NCI-H2107 (cell line): ENCODE results near the gene HIPK2.

ENCODE experiments used
- DNase-seq: peaks from one replicate; lab custom pipeline; 2025; lab: John Stamatoyannopoulos, UW

HIPK2 gene

DNA sequence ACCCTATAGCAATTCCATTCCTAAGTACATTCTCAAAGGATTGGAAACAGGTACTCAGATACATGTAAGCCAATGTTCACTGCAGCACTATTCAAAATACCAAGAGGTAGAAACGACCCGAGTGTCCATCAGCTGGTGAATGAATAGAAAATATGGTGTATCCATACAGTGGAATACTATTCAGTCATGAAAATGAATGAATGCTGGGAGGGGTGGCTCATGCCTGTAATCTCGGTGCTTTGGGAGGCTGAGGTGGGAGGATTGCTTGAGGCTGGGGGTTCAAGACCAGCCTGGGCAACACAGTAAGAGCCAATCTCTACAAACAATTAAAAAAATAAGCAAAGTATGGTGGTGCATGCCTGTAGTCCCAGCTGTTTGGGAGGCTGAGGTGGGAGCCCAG lies 191.5 kb downstream of the HIPK2 start:
- DNase-seq, result no peak

DNA sequence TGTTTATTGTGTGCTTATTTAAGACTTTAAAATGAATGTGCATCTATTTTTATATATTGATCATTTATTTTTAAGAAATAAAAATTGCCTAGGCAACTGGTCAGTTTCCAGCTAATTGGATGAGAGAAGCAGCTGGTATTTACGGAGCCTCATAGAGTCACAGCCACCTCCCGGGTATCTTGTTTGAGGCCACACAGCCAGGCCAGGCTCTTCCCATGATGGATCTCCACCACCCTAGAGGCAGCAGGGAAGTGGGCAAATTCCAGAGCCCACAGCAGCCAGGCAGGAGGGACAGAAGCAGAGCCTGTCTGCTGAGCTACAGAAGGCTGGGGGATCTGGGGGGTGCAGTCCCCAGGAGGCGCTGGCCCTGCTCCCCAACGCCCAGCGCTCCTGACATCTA lies 192.8 kb downstream of the HIPK2 start:
- DNase-seq, result no peak

DNA sequence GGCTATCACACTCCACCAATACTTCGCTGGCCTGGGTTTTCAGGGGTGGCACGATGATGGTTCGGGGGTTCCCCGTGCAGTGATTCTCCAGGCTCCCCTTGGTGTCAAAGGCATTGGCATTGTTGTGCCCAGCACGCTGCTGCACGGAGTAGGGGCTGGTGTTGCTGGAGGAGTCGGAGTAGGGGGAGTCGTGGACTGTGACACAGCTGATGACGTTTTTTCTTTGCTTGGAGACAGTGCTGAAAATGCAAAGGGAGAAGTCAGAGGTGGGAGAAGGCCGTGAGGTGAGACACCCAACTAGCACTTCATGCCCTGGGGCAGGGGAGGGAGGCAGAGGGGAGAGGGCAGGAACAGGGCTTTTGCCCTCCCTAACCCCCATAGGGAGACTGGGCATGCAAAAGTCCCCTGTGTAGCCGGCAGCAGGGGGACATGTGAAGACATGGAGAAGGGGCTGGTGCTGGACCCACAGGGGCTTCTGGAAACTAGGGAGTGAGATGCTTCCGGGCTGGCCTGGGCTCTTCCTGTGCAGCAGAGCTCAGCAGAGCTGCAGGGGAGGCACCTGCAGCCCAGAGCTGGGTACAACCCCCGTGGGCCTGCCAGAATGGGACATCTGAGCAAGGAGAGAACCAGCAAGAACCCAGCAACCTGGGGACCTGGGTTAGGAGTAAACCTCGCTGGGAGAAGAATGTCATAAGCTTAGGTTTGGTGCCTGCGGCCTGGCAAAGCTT lies 193.8 kb downstream of the HIPK2 start:
- no peak for DNase-seq

DNA sequence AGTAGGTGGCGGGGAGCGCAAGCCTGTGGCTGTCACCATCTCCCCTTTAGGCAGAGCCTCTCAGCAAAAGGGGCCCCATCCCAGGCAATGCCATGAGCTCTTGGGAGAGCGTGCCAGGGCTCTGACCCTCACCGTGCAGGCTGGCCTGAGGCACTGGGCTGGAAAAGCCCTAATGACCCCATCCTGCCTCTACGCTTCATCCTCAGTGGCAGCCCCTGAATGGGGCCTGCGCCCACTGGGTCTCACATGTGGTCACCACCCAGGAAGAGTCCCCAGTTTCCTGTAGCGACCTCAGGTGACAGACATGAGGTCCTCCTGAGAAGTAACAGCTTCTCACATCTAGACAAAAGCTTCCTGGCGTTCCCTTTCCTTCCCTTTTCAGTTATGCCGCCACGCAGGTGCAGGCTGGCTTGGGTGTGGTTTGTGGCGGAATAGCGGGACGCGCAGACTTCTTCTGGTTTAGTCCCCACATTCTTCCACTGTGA lies 195.1 kb downstream of the HIPK2 start:
- DNase-seq, result no peak

- no peak for DNase-seq
Observed at GRCh38 chr7:139582130-139582650, 195.6 kb downstream of the HIPK2 start.

DNA sequence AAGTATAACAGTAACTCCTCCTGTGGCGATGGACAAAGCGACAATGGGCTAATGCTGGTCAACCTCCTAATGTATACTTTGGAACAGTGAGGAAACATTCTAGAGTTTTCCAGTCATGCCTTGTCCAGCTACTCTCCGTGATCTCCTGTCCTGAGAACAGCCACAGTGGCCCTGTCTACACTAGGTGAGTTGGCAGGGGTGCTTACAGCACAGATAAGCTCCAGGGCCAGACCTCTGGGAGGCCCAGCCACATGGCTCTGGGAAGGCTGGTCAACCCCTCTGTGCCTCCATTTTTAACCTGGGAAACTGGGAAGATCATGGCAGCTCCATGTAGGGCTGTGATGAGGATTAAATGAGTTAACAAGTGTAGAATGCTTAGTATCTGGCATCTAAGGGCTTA lies 197.4 kb downstream of the HIPK2 start:
- DNase-seq, result no peak

DNA sequence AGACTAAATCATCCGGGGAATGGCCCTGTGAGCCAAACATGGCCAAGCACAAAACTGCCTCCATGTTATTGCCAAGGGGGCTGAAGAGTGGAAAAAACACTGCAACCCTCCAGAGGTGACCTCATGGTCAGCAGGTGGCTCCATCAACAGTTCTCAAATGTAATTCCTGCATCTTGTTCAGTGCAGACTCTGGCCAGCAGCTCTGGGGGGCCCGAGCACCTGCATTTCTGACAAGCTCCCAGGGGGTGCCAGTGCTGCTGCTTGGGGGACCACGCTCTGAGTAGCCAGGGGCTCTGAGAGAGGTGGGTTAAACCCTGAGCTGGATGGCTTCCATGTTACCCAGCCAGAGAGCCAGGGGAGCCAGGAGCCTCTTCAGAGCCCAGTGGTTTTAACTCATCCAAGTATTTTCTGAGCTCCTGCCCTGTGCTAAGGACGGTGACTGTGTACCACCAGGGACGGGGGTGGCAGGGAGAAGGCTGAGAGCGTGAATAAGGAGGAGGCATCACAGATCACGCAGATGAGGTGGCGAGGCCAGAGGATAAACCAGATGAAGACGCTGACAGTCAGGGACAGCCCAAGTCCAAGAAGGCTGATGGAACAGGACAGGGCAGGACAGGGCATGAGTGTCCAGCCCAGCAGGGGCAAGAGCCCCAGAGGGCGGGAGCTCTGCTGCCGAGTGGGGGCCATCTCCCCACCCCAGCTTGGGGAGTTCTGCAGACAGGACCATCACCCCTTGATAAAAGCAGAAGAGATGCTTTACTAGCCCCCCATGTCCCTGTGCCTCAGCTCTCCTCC lies 201.4 kb downstream of the HIPK2 start:
- DNase-seq, result no peak

DNA sequence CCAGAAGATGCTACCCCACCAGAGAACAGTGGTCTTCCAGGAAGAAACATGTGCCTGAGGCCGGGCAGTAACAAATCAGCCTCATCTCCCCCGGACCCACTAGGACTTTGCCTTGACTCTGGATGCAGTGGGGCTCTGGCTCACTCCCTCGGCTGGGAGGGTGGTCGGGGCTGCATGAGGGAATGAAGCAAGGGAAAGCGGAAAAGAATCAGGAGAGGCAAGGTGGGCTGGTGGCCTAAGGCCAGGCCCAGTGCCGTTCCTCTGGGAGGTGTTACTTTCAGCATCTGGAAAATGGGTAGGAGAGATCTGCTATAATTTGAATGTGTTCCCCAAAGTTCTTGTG lies 202.5 kb downstream of the HIPK2 start:
- DNase-seq, result no peak

DNA sequence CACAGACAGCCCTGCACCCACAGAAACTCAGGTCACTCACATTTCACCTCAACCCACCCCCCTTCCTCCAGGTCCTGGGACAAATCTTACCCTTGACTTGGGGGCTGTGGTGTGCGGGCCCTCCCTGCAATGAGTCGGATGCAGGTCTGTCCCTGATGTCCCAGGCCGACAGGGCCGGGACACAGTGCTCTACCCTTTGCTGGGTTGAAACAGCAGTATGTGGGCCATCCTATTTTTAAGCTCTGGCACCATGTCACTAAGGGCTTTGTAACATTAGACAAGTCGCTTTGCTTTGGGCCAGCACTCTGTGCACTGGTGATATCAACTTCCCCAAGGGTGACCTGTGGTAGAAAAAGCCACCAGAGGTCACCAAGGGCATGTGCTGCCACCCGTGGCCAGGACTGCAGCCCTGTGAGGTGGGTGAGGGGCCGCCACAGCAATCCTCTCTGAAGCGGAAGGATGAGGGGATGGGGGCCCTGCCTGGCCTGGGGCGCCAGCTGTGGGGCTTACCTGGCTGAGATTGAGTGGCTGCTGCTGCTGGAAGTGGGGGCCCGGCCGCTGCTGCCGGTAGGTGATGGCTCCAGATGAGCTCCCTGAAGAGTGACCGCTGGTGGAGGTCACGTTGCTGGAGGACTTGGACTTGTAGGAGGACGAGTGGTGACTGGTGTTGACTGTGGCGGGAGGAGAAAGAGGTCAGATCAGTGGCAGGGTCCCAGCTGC lies 203.0 kb downstream of the HIPK2 start:
- DNase-seq, result no peak

DNA sequence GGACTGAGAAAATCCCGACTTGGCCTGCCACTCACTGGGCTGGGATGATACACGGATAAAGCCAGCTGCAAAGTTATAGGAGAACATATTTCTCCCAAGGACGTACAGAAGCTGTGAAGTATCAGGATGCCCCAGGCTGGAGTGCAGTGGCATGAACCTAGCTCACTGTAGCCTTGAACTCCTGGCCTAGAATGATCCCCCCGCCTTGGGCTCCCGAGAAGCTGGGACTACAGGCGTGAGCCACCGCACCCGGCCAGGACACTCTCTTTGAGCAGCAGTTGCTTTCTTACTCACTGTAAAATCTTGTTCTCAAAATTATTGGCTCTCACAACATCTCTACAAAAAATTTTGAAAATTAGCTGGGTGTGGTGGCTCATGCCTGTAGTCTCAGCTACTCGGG lies 203.9 kb downstream of the HIPK2 start:
- DNase-seq, result no peak

- no peak for DNase-seq
Observed at GRCh38 chr7:139572704-139573385, 205.0 kb downstream of the HIPK2 start.

DNA sequence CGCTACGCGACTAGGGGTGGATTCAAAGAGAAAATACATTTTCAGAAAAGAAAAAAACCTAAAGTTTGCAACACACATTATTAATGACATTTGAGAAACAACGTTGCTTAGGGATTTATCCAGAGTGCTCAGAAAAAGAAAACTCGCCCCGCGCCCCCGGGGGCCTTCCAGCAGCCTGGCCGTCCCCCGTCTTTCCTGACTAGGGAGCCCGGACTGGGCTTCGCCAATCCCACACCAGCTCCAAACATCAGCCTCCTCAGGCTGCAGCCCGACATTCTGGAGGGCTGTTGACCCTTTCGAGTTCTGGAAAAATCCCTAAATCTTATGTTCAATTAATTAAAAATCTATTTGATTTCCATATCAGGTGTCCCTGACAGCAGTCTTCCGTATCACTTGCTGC lies 205.7 kb downstream of the HIPK2 start:
- DNase-seq, result no peak

DNA sequence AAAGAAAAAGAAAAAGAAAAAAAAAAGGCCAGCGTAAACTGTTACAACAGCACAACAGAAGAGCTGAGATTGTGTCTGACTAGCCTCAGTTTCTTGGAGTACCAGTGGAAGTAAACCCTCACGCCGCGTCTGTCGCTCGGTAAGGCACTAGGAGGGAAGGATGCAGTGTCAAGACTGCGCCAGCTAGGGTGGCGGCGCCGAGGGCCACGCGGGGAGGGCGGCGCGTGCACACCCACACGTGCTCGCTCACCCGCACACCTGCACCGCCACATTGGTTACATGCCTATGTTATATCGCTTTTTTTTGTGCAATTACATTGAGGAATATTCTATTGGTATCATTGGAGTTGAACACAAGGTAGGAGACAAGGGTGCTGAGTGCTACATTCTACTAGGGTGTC lies 206.1 kb downstream of the HIPK2 start:
- no peak for DNase-seq

GRCh38 chr7:139571190-139571589 lies 206.6 kb downstream of the HIPK2 start:
- DNase-seq, result no peak

DNA sequence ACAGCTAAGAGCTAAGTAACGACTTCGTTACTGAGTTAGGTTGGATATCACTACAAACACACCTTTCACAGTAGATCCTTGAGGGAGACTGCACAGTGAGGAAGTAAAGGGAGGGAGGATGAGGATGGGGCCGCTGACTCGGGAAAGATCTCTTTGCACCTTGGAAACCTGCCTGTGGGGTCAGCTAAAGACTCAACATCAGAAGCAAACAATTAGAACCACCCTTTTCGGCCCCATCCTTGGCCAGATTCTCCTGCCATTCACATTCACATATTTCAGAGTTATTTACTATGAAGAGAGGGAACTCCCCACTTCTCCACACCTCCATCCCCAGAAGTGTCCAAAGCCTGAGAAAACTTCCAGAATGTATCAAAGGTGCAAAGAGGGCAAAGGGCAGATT lies 207.2 kb downstream of the HIPK2 start:
- DNase-seq, result no peak

GRCh38 chr7:139570119-139570518 lies 207.7 kb downstream of the HIPK2 start:
- no peak for DNase-seq

GRCh38 chr7:139568813-139569490 lies 208.8 kb downstream of the HIPK2 start:
- DNase-seq, result no peak

GRCh38 chr7:139568346-139568675 lies 209.5 kb downstream of the HIPK2 start:
- no peak for DNase-seq

DNA sequence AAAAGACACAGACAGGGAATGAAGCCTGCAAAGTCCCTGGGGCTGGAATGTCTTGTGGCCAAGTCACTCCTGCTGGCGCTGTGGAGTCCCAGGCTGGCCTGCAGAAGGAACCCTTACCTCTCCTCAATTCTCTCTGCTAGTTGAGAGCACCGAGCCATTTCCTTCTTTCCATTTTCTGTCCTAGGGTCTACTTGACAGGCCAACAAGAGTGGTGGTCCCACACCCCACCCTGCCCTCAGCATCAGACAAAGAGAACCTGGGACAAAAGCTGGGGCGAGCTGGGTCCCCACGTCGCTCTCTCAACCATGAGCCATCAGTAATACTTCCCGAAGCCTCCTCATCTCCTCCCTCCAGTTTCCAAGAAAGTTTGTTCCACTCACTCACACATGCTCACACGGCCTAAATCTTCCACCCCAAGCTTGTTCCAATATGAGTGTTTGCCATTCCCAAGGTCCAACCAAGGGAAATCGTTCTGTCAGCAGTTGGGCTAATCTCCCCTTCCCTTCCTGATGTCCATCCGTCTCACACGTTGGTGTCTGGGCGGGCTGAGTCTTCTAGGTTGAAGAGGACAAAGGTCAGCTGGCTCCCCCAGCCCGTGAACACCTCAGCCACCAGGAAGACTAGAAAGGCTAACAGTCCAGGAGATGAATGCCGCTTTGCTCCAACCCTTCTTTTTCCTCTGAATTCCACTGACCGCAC lies 210.0 kb downstream of the HIPK2 start:
- DNase-seq, result no peak

DNA sequence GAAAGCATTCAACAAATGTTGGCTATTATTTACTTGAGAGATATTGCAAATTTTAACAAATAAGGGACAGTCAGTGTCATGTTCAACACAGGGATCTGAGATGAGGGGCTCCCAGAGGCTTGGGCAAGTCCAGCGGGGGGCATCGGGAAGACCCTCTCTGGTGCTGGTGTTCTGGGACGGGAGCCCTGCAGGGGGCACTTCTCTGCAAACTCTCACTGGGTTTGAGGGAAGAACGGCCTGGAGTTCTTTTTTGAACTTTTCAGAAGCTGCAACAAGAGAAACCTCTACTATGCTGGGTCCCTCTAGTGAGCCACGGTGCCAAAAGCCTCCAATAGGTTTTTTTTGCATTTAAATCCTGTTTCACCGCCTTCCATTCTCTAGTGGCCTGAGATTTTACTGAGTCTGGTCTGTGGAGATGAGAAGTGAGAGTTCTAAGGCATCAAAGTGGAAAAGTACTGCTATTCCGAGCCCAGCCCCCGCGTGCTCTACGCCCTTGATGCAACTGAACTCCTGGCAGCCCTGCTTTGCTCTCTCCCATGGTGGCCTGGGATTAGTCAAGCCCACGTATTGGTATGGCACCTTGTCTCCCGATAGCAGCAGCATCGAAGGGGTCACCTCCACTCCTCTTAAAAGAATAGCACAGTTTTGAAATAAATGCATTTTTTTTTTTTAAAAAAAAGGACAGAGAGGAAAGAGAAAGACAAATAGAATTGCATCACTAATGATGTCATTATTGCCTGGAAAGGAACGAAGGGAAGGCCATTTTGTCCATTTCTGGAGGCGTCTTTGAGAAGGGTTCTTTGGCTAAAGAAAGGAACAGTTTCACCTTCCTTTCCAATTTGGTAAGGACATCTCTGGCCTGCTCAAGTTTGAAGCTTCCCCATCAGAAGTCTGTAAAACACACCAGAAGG lies 210.8 kb downstream of the HIPK2 start:
- no peak for DNase-seq
